Measurements from ENCODE around the gene CYP2A6.
"Not testable (repeated sequence)": the region's sequence is repeated elsewhere in the genome, so short reads cannot be mapped to it uniquely, and the experiment has no call there.

The CYP2A6 gene

GRCh38 chr19:40815223-40815622 is 35.0 kb downstream of the CYP2A6 start:
- no peak for DNase-seq

DNA sequence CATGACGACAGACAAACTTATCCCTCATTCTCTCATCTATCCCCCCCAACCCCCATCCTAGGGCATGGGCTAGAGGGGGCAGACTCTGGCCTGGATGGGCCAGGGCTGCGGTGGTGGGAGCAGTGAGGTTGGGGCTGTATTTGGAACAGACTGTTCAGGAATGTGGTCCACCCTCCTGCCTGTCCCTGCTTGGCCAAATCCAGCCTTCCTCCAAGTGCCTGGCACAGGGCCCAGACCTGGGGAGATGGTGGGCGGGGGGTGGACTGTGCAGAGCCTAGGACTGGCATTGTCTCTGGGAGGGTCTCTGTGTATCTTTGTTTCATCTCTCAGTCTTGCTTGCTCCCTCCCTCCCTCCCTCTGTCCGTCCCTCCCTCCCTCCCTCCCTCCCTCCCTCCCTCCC is 37.1 kb downstream of the CYP2A6 start:
- no peak for DNase-seq

DNA sequence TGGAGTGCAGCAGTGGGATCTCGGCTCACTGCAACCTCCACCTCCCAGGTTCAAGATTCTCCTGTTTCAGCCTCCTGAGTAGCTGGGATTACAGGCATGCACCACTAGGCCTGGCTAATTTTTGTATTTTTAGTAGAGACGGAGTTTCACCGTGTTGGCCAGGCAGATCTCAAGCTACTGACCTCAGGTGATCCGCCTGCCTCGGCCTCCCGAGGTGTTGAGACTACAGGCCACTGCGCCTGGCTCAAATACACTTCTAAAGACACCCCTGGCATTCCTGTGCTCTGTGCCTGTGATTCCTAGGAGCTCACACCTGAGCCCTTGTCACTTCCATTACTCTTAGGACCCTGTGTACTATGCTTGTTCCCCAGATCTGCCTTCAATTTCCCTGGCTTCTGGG is 37.7 kb downstream of the CYP2A6 start:
- DNase-seq: not testable (repeated sequence)

GRCh38 chr19:40811478-40812341 is 38.5 kb downstream of the CYP2A6 start:
- DNase-seq: no peak

- DNase-seq: not testable (repeated sequence)
Observed at GRCh38 chr19:40810649-40811408, 39.4 kb downstream of the CYP2A6 start.

- DNase-seq: no peak
Observed at GRCh38 chr19:40810160-40810559, 40.1 kb downstream of the CYP2A6 start.

- DNase-seq: no peak
Observed at GRCh38 chr19:40809358-40810086, 40.7 kb downstream of the CYP2A6 start.

DNA sequence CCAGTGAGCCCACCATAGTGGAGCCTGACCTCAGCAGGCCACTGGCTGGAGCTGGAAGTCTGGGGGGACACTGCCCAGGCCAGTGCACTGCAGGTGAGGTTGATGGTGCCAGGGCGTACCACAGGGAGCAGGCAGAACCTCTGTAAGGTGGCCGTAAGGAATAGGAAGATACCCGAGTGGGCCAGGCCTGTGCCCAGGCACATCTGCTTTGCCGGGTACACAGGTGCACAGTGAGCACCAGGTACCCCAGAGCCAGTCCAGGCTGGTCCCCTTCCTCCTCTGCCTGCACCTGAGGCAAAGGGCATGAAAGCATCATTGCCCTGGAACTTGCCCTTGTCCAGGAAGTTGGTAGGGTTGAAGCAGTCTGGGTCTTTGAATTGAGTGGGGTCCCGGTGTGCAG is 41.8 kb downstream of the CYP2A6 start:
- no peak for DNase-seq

DNA sequence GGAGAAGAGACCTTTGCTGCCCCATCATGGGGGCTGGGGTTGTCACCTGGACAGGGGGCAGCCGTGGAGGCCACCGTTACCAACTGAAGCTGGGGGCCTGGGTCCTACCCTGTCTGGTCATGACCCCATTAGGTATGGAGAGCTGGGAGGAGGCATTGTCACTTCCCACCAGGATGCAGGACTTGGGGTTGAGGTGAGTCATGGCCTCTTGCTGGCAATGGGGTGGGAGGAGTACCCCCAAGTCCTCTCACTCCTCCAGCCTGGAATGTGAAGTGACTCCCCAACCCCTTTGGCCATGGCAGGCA is 42.3 kb downstream of the CYP2A6 start:
- DNase-seq: no peak

DNA sequence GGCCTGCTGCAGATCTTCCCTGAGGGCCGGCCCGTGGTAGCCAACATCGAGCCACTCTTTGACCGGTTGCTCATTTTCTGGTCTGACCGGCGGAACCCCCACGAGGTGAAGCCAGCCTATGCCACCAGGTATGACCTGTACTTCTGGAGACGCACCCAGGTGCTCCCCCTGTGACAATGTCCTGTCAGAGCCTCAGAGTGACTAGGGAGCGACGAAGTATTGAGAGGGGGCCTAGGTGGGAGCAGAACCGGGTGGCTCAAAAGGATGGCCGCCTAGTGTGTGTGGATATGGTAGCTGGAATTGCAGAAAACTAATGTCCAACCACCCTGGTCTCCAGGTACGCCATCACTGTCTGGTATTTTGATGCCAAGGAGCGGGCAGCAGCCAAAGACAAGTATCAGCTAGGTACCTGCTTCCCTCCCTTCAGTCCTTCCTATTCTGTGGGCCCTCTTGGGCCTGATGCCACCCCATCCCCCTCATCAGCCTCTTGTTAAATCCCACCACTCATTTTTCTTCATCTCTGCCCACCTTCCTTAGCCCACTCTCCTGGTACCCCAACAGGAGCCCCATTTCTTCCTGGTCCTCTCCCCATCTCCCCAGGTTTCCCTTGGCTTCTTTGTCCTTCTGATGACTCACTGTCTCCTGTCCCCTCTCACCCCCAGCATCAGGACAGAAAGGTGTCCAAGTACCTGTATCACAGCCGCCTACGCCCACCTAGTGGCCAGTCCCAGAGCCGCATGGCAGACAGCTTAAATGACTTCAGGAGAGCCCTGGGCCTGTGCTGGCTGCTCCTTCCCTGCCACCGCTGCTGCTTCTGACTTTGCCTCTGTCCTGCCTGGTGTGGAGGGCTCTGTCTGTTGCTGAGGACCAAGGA is 42.9 kb downstream of the CYP2A6 start:
- DNase-seq: no peak

GRCh38 chr19:40806423-40807146 is 43.7 kb downstream of the CYP2A6 start:
- no peak for DNase-seq

DNA sequence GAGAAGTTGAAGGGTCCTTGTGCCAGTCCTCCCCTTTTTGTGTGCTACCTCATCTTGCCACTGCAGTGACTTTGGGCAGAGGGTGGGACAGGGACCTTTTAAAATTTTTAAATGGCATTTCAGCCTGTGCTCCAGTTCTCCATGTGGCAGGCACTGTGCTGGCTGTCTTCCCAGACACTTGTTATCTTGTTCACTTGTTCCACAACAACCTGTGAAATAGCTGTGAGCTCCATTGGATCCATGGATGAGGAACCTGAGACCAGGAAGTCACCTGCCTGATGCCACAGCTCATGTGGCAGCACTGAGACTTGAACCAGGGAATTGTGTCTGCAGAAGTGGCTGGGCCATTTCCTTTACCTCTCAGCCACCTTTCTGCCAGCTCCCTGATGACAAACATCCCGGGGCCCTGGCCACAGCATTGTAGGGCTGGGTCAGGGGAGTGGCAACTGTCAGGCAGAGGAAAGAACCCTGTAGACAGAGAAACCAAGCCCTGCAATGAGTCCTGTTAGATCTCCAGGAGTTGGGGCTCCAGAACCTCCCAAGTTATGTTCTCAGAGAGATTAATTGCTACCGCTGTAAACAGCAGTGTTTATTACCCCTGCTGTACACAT is 44.9 kb downstream of the CYP2A6 start:
- no peak for DNase-seq

DNA sequence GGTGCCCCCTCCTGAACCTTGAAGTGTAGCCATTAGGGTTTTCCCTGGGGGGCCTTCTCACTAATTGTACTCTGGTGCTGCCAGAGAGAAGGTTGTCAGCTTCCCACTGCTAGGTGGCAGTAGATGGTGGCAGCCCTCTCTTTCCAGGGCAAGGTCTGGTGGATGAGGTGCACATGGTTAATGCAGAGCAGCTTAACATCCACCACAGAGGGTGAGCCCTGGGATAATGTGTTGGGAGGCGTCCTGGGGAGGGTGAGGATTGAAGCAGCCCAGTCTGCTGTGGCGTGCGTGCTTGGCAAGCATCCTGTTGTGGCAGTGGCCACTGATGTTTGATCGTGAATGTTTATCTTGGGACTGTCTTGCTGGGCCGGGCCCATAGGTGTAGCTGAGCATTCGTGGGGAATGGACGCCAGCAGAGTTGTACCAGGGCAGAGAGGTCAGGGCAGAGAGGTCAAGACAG is 45.4 kb downstream of the CYP2A6 start:
- no peak for DNase-seq

DNA sequence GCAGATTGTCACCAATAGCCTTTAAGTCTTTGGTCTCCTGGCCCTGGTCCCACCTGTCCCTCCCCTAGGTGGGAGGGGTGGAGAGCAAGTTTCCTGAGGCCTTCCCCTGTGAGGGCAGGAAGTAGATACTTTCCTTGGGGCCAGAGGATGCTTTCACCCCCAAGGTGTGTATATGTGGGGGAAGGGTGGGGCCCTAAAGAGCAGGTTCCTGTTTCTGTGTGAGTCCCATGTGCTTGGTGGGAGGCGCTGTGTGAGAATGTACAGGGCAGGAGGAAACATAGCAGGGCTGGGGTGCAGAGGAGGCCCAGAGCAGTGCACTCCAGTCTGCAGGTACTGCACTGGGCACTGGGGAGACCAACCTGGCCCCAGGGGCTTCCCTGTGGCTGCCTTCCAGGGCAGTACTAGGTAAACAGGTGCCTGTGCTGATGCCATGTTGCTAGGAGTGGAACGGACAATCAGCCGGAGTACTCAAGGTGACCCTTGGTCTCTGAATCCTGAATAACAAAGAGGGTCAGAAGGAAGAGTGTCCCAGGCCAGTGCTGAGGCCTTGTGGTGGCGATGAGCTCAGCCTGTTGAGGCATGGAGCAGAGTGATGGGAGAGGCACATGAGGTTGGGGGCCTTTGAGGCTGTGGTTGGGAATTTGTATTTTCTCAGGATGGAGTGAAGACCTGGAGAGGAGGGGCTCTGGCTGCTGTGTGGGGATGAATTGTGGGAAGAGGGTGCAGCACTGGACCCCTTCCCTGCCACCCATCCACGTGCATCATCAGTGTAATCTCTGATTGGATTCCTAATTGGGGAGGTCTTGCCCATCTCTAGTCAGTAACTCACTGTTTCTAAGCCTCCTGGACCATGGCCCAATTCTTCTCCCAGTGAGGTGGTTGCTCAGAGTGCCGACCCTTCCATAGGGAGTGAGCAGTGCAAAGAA is 46.1 kb downstream of the CYP2A6 start:
- DNase-seq: no peak

- DNase-seq: no peak
Observed at GRCh38 chr19:40803170-40803856, 46.9 kb downstream of the CYP2A6 start.

GRCh38 chr19:40802300-40803169 is 47.7 kb downstream of the CYP2A6 start:
- DNase-seq: no peak

DNA sequence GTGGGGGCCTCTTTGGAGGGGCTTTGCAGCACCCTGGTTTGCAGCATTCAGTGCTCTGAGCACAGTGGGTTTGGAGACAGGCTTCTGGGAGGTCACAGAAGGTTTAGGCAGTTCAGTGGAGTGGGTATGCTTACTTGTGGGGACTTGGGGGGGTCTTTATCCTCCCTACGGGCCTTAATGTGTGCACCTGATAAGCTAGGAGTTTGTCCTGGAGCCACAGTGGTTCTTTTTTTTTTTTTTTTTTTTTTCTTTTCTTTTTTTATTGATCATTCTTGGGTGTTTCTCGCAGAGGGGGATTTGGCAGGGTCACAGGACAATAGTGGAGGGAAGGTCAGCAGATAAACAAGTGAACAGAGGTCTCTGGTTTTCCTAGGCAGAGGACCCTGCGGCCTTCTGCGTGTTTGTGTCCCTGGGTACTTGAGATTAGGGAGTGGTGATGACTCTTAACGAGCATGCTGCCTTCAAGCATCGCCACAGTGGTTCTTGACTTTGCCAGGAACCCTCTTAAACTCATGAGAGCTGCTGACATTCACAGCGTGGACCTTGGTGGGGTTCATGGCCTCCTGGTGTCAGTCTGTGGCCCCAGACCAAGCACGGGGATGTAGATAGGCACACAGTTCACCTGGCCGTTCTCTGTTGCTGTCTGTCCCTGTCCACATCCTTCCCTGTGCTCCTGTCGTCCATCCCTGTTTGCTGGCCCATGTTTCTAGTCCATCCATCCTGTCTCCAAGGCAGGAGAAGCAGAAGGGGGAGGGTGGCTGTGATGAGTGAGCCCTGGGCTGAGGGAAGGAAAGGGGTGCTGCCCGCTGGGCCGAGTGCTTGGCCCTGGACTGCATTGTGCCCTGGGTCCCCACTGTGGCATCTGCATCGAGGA is 48.6 kb downstream of the CYP2A6 start:
- no peak for DNase-seq

DNA sequence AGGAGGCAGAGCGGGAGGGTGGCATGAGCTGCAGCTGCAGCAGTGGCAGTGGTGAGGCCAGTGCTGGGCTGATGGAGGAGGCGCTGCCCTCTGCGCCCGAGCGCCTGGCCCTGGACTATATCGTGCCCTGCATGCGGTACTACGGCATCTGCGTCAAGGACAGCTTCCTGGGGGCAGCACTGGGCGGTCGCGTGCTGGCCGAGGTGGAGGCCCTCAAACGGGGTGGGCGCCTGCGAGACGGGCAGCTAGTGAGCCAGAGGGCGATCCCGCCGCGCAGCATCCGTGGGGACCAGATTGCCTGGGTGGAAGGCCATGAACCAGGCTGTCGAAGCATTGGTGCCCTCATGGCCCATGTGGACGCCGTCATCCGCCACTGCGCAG is 49.3 kb downstream of the CYP2A6 start:
- DNase-seq: no peak
